HEK293 (cell line): ENCODE measurements around the gene PTPRG.

ENCODE experiments used
- CTCF ChIA-PET: fragments of 350-600 bp; formaldehyde crosslinking; extraction: SDS; loops from one replicate; lab custom pipeline; 2021; ENCODE audit warnings: antibody characterized with exemption; lab: Yijun Ruan, JAX
- POLR2A ChIA-PET: fragments of 300-600 bp; formaldehyde crosslinking; extraction: SDS; loops from one replicate; lab custom pipeline; 2020; ENCODE audit warnings: antibody characterized with exemption, inconsistent platforms; lab: Yijun Ruan, JAX
- H3K27ac ChIP-seq: fragments of 200-500 bp; sonication (Bioruptor generic); 2 replicates; pipeline ENCODE4 v1.5.1; 2014; ENCODE audit warnings: low read depth, low read length, control low read depth, inconsistent platforms; ENCODE audit errors: extremely low read depth
- H3K36me3 ChIP-seq, 2 experiments: fragments of 200-500 bp in 1 of 2; sonication (Bioruptor generic) in 1 of 2; 1 replicate in 1 of 2; 2 replicates in 1 of 2; pipeline ENCODE4 v1.5.1; 2014 to 2017; ENCODE audit warnings: inconsistent platforms in 2 of 2, low read length in 2 of 2; ENCODE audit not compliant: control insufficient read depth in 2 of 2, insufficient read depth in 1 of 2
- H3K4me1 ChIP-seq: fragments of 200-500 bp; sonication (Bioruptor generic); 2 replicates; pipeline ENCODE4 v1.5.1; 2014; ENCODE audit warnings: mild to moderate bottlenecking, low read length, inconsistent platforms; ENCODE audit not compliant: control insufficient read depth, insufficient read depth
- H3K4me3 ChIP-seq: 2 replicates; pipeline ENCODE4 v1.5.1; 2011; ENCODE audit warnings: low read depth, mild to moderate bottlenecking, control low read depth, low read length, moderate library complexity
- H3K9me3 ChIP-seq: fragments of 200-500 bp; sonication (Bioruptor generic); 2 replicates; pipeline ENCODE4 v1.5.1; 2014; ENCODE audit warnings: low read depth, low read length, inconsistent platforms; ENCODE audit not compliant: control insufficient read depth, insufficient read depth
- HOXA7 ChIP-seq: sonication (generic); formaldehyde crosslinking; IDR thresholded peaks from 2 replicates; pipeline ENCODE4 v1.8.1; 2022; ENCODE audit warnings: missing genetic modification reagents, borderline replicate concordance
- MZF1 ChIP-seq: fragments of 450-650 bp; formaldehyde crosslinking; IDR thresholded peaks from 2 replicates; pipeline ENCODE4 v1.5.1; 2017; ENCODE audit warnings: missing biosample characterization, missing genetic modification characterization, borderline replicate concordance
- OSR2 ChIP-seq: fragments of 450-650 bp; formaldehyde crosslinking; IDR thresholded peaks from 2 replicates; pipeline ENCODE4 v1.5.1; 2016; ENCODE audit warnings: missing biosample characterization, missing genetic modification characterization
- PRDM1 ChIP-seq: fragments of 450-650 bp; formaldehyde crosslinking; IDR thresholded peaks from 2 replicates; pipeline ENCODE4; 2016; ENCODE audit warnings: missing biosample characterization, missing genetic modification characterization
- SP3 ChIP-seq: fragments of 450-650 bp; formaldehyde crosslinking; IDR thresholded peaks from 2 replicates; pipeline ENCODE4 v1.5.1; 2016; ENCODE audit warnings: missing biosample characterization, missing genetic modification characterization
- TSHZ1 ChIP-seq: fragments of 450-650 bp; formaldehyde crosslinking; IDR thresholded peaks from 2 replicates; pipeline ENCODE4 v1.5.1; 2016; ENCODE audit warnings: missing biosample characterization, missing genetic modification characterization, borderline replicate concordance
- ZFP3 ChIP-seq: fragments of 450-650 bp; formaldehyde crosslinking; IDR thresholded peaks from 2 replicates; pipeline ENCODE4 v1.5.1; 2016; ENCODE audit warnings: low read depth, missing biosample characterization, missing genetic modification characterization
- ZNF10 ChIP-seq: fragments of 450-650 bp; formaldehyde crosslinking; IDR thresholded peaks from 2 replicates; pipeline ENCODE4 v1.5.1; 2017; ENCODE audit warnings: missing biosample characterization, missing genetic modification characterization
- ZNF132 ChIP-seq: fragments of 450-650 bp; formaldehyde crosslinking; IDR thresholded peaks from 2 replicates; pipeline ENCODE4 v1.5.1; 2017; ENCODE audit warnings: missing biosample characterization, missing genetic modification characterization, borderline replicate concordance
- ZNF138 ChIP-seq: fragments of 450-650 bp; formaldehyde crosslinking; IDR thresholded peaks from 2 replicates; pipeline ENCODE4 v1.5.1; 2016; ENCODE audit warnings: missing biosample characterization, missing genetic modification characterization, borderline replicate concordance
- ZNF23 ChIP-seq: fragments of 450-650 bp; formaldehyde crosslinking; IDR thresholded peaks from 2 replicates; pipeline ENCODE4 v1.5.1; 2016; ENCODE audit warnings: missing biosample characterization, missing genetic modification characterization, borderline replicate concordance
- ZNF280D ChIP-seq: fragments of 450-650 bp; formaldehyde crosslinking; IDR thresholded peaks from 2 replicates; pipeline ENCODE4 v1.5.1; 2016; ENCODE audit warnings: missing biosample characterization, missing genetic modification characterization
- ZNF394 ChIP-seq: fragments of 450-650 bp; formaldehyde crosslinking; IDR thresholded peaks from 2 replicates; pipeline ENCODE4 v1.5.1; 2016; ENCODE audit warnings: missing biosample characterization, missing genetic modification characterization, mild to moderate bottlenecking, moderate library complexity, borderline replicate concordance
- ZSCAN30 ChIP-seq: fragments of 450-650 bp; IDR thresholded peaks from 2 replicates; pipeline ENCODE4 v1.5.1; 2018; ENCODE audit warnings: missing biosample characterization, mild to moderate bottlenecking, missing genetic modification characterization, moderate library complexity
- TF ChIP-seq, protein P1 (sequence below): fragments of 450-650 bp; formaldehyde crosslinking; IDR thresholded peaks from 2 replicates; pipeline ENCODE4 v1.5.1; 2016; ENCODE audit warnings: missing biosample characterization, missing genetic modification characterization
- TF ChIP-seq, protein P2 (sequence below): fragments of 450-650 bp; formaldehyde crosslinking; IDR thresholded peaks from 2 replicates; pipeline ENCODE4; 2016; ENCODE audit warnings: missing biosample characterization, missing genetic modification characterization

The PTPRG gene

DNA sequence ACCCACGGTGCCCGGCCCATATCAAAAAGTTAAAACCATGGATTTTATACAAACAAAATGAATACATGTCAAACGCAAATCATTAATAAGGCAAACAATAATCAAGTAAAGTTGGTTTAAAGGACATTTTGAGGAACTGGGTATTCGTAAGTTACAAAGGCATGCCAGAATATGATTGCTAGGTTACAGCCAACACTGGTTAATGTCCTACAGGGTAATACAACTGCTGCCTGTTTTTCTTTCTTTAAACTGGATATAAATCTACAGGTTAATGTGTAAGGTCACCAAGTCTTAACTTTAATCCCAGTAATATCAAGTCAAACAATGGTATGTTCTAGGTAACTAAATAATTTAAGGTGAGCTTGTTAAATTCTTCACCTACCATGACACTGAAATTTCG is 166.1 kb downstream of the PTPRG start:
- TF ChIP-seq, protein P1, sequence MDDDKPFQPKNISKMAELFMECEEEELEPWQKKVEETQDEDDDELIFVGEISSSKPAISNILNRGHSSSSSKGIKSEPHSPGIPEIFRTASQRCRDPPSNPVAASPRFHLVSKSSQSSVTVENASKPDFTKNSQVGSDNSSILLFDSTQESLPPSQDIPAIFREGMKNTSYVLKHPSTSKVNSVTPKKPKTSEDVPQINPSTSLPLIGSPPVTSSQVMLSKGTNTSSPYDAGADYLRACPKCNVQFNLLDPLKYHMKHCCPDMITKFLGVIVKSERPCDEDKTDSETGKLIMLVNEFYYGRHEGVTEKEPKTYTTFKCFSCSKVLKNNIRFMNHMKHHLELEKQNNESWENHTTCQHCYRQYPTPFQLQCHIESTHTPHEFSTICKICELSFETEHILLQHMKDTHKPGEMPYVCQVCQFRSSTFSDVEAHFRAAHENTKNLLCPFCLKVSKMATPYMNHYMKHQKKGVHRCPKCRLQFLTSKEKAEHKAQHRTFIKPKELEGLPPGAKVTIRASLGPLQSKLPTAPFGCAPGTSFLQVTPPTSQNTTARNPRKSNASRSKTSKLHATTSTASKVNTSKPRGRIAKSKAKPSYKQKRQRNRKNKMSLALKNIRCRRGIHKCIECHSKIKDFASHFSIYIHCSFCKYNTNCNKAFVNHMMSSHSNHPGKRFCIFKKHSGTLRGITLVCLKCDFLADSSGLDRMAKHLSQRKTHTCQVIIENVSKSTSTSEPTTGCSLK (tag by site-specific recombination) = no peak
- TF ChIP-seq ZNF23 (no peak), ZNF280D (tag by site-specific recombination) (no peak), SP3 (tag by site-specific recombination) (no peak), ZSCAN30 (no peak)
- ChIA-PET POLR2A (interaction anchor here (1.7 kb wide), 1 partner anchor 166 kb away, joined by 5 read pairs; the partner anchor contains the start of gene PTPRG), CTCF (interaction anchor here (0.8 kb wide), 1 partner anchor 9 kb away, joined by 3 read pairs; no protein-coding TSS in a partner anchor)
- Histone ChIP-seq H3K27ac (no peak overlapping the region), H3K36me3 (no peaks in the 10 kb centered on the region), H3K4me3 (no peak overlapping the region), H3K9me3 (no peaks in the 10 kb centered on the region), H3K4me1 (peaks cover 19% of the 10 kb centered on the region)

GRCh38 chr3:61729038-61729634 is 167.8 kb downstream of the PTPRG start:
- CTCF ChIA-PET = interaction anchor here (0.7 to 0.8 kb wide), 2 partner anchors 323 to 1052 kb away, joined by 3 read pairs; no protein-coding TSS in a partner anchor
- TF ChIP-seq ZNF132 (tag by site-specific recombination) = no peak
- no peak for TF ChIP-seq ZFP3 (tag by site-specific recombination)
- TF ChIP-seq PRDM1 (tag by site-specific recombination) = peak; percentile 71
- TF ChIP-seq MZF1 (tag by site-specific recombination) = peak; percentile 38; the same call in 1 of the 2 replicates
- TF ChIP-seq, protein P2, sequence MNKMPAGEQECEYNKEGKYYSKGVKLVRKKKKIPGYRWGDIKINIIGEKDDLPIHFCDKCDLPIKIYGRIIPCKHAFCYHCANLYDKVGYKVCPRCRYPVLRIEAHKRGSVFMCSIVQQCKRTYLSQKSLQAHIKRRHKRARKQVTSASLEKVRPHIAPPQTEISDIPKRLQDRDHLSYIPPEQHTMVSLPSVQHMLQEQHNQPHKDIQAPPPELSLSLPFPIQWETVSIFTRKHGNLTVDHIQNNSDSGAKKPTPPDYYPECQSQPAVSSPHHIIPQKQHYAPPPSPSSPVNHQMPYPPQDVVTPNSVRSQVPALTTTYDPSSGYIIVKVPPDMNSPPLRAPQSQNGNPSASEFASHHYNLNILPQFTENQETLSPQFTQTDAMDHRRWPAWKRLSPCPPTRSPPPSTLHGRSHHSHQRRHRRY = no peak
- TF ChIP-seq HOXA7 (CRISPR knock-in tag) = no peak
- no peak for TF ChIP-seq ZNF10 (tag by site-specific recombination)
- no peak for TF ChIP-seq ZNF138
- TF ChIP-seq OSR2 (tag by site-specific recombination) = peak; percentile 60; the same call in 1 of the 2 replicates
- no peak for TF ChIP-seq TSHZ1 (tag by site-specific recombination)
- TF ChIP-seq ZNF394 (tag by site-specific recombination) = peak; percentile 39; the same call in 1 of the 2 replicates
- TF ChIP-seq, all 188 proteins: peak for 4
- H3K4me1 ChIP-seq = peaks cover 21% of the 10 kb centered on the region
- H3K4me3 ChIP-seq = no peak overlapping the region
- no peaks in the 10 kb centered on the region for H3K9me3 ChIP-seq
- H3K27ac ChIP-seq = no peak overlapping the region
- no peaks in the 10 kb centered on the region for H3K36me3 ChIP-seq
- POLR2A ChIA-PET = no interaction called here
